Neural cell (in vitro differentiated cells): Measurements from ENCODE around the gene TEX19.

ENCODE experiments used
- CTCF ChIP-seq: fragments of 450-650 bp; IDR thresholded peaks from 2 replicates; pipeline ENCODE4 v1.5.1; 2014; ENCODE audit warnings: antibody characterized with exemption, mild to moderate bottlenecking, moderate library complexity; ENCODE audit not compliant: poor library complexity, severe bottlenecking
- POLR2AphosphoS5 ChIP-seq: IDR thresholded peaks from 2 replicates; pipeline ENCODE4 v1.6.1; 2012
- SMC3 ChIP-seq: fragments of 450-650 bp; conservative IDR thresholded peaks from 2 replicates; pipeline ENCODE4 v1.6.1; 2014; ENCODE audit warnings: antibody characterized with exemption, mild to moderate bottlenecking, moderate library complexity; ENCODE audit not compliant: poor library complexity

GRCh38 chr17:82313195-82314011 lies 45.6 kb upstream of the TEX19 start:
- TF ChIP-seq CTCF (no peak), SMC3 (no peak), POLR2AphosphoS5 (no peak)
